ENCODE data around the gene NKD2. TPM values are rescaled to one million over a fixed set of nuclear protein-coding genes. Genes with fewer than 3 reads are reported as not detected.

The NKD2 gene
- total RNA-seq, 1 experiment from 2014 or later, result 12.3 TPM

- no peak overlapping the region for H3K27ac ChIP-seq (ENCODE audit: low read length)
- no peak for ATAC-seq
- BruUV-seq (replicated peaks), result no TSS peak
- ChIA-PET CTCF (no interaction called here), POLR2A (no interaction called here)
- intact Hi-C loops (cut with micrococcal nuclease; ENCODE audit: unreplicated experiment) (no loop called here), in situ Hi-C loops (cut with HindIII; ENCODE audit: low pct_unique_long_range_greater_than_20kb, low sequenced_read_pairs) (no loop called here)
- no peaks in the 10 kb centered on the region for H3K27me3 ChIP-seq (ENCODE audit: control insufficient read depth, insufficient read depth, low read length)
- DNase-seq (ENCODE audit: low read depth, low spot score), result no peak
- no peak overlapping the region for H3K4me3 ChIP-seq (ENCODE audit: low read depth in 2 of 2, low read length in 2 of 2)
- peaks cover 4% of the 10 kb centered on the region; the same call in 1 of the 2 replicates for H3K36me3 ChIP-seq (ENCODE audit: control insufficient read depth, insufficient read depth, low read length)
- TF ChIP-seq CTCF (IDR thresholded peaks at IDR 0.05), result no peak
- TF ChIP-seq, protein P1, sequence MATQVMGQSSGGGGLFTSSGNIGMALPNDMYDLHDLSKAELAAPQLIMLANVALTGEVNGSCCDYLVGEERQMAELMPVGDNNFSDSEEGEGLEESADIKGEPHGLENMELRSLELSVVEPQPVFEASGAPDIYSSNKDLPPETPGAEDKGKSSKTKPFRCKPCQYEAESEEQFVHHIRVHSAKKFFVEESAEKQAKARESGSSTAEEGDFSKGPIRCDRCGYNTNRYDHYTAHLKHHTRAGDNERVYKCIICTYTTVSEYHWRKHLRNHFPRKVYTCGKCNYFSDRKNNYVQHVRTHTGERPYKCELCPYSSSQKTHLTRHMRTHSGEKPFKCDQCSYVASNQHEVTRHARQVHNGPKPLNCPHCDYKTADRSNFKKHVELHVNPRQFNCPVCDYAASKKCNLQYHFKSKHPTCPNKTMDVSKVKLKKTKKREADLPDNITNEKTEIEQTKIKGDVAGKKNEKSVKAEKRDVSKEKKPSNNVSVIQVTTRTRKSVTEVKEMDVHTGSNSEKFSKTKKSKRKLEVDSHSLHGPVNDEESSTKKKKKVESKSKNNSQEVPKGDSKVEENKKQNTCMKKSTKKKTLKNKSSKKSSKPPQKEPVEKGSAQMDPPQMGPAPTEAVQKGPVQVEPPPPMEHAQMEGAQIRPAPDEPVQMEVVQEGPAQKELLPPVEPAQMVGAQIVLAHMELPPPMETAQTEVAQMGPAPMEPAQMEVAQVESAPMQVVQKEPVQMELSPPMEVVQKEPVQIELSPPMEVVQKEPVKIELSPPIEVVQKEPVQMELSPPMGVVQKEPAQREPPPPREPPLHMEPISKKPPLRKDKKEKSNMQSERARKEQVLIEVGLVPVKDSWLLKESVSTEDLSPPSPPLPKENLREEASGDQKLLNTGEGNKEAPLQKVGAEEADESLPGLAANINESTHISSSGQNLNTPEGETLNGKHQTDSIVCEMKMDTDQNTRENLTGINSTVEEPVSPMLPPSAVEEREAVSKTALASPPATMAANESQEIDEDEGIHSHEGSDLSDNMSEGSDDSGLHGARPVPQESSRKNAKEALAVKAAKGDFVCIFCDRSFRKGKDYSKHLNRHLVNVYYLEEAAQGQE (IDR thresholded peaks at IDR 0.05; ENCODE audit: insufficient read depth in 1 of 2, low read depth in 2 of 2, low read length in 1 of 2), result no peak
- no peak for TF ChIP-seq POLR2AphosphoS5 (IDR thresholded peaks at IDR 0.05; ENCODE audit: low read depth, low read length)
- no peak for TF ChIP-seq SIN3A (IDR thresholded peaks at IDR 0.05; ENCODE audit: borderline replicate concordance, insufficient read depth, low read depth, low read length)
- TF ChIP-seq TCF7L2 (IDR thresholded peaks at IDR 0.05; ENCODE audit: low read depth, low read length), result no peak
- no peaks in the 10 kb centered on the region for H3K4me1 ChIP-seq (ENCODE audit: control insufficient read depth, insufficient read depth, low read length)
- H3K9me3 ChIP-seq (ENCODE audit: control insufficient read depth, insufficient read depth, low read depth, low read length), result no peaks in the 10 kb centered on the region
Observed at GRCh38 chr5:1074816-1075554, 66.4 kb downstream of the NKD2 start.

- no peak for ATAC-seq
- intact Hi-C loops (cut with micrococcal nuclease; ENCODE audit: unreplicated experiment), result no loop called here
- CTCF ChIA-PET, result no interaction called here
Observed at GRCh38 chr5:1075555-1075881, 66.9 kb downstream of the NKD2 start.

More at GRCh38 chr5:1075555-1075881, 66.9 kb downstream of the NKD2 start:
- TF ChIP-seq TCF7L2 (IDR thresholded peaks at IDR 0.05; ENCODE audit: low read depth, low read length), result no peak
- TF ChIP-seq POLR2AphosphoS5 (IDR thresholded peaks at IDR 0.05; ENCODE audit: low read depth, low read length), result no peak
- TF ChIP-seq, protein P1 (IDR thresholded peaks at IDR 0.05; ENCODE audit: insufficient read depth in 1 of 2, low read depth in 2 of 2, low read length in 1 of 2), result no peak
- no peak for TF ChIP-seq CTCF (IDR thresholded peaks at IDR 0.05)
- no peak for TF ChIP-seq SIN3A (IDR thresholded peaks at IDR 0.05; ENCODE audit: borderline replicate concordance, insufficient read depth, low read depth, low read length)
- no peak for DNase-seq (ENCODE audit: low read depth, low spot score)
- Histone ChIP-seq H3K4me3 (ENCODE audit: low read depth in 2 of 2, low read length in 2 of 2) (no peak overlapping the region), H3K27ac (ENCODE audit: low read length) (no peak overlapping the region), H3K4me1 (ENCODE audit: control insufficient read depth, insufficient read depth, low read length) (peaks cover under 1% of the 10 kb centered on the region), H3K36me3 (ENCODE audit: control insufficient read depth, insufficient read depth, low read length) (peaks cover 4% of the 10 kb centered on the region; the same call in 1 of the 2 replicates), H3K9me3 (ENCODE audit: control insufficient read depth, insufficient read depth, low read depth, low read length) (no peaks in the 10 kb centered on the region), H3K27me3 (ENCODE audit: control insufficient read depth, insufficient read depth, low read length) (no peaks in the 10 kb centered on the region)
- BruUV-seq (replicated peaks), result no TSS peak
- in situ Hi-C loops (cut with HindIII; ENCODE audit: low pct_unique_long_range_greater_than_20kb, low sequenced_read_pairs), result no loop called here
- POLR2A ChIA-PET, result no interaction called here

Data from Panc1 (cell line).